Tongue (tissue), 2 donors: ENCODE results near the gene TMPRSS3. TPM values are rescaled to one million over a fixed set of nuclear protein-coding genes. Genes with fewer than 3 reads are reported as not detected.

Experiments
- DNase-seq: peaks from one replicate; pipeline ENCODE4 v3.0.0-alpha.2; 2015
- total RNA-seq: library from RNA; depleted of rRNA; stranded (reverse); fragments of >200 nt; gene quantifications from one replicate; pipeline ENCODE4 v1.2.3, GENCODE V29; 2014

The TMPRSS3 gene
- total RNA-seq, 1 donor from 2014 or later, result 0.21 TPM

- no peak for DNase-seq
These were observed 24.8 kb downstream of the TMPRSS3 start for GRCh38 chr21:42370894-42371654.

DNA sequence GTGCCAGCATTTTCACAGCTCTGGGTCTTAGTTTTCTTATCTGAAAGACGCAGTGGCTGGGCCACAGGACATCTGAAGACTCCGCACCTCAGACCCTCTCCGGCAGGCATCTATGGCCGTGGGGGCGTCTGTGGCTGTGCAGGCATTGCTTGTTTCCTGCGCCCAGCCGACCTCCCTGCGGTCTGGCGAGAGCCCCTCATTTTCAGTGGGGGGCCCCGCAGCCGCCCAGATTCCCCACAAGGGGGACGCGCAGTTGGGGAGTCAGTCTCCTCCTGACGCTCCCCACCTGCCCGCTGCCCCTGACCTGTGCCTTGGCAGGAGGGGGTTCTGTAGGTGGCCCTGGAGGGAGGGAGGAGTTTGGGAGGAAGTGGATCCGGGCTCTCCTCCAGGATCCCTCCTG is 26.0 kb downstream of the TMPRSS3 start:
- DNase-seq, result no peak

GRCh38 chr21:42367367-42368165 is 28.3 kb downstream of the TMPRSS3 start:
- no peak for DNase-seq

GRCh38 chr21:42366292-42367010 is 29.4 kb downstream of the TMPRSS3 start, which contains the start of gene TFF1:
Gene TFF1, minus strand, starts transcription at chr21:42366535. Its CDS starts 40 bp downstream, at chr21:42366495.
- DNase-seq, result no peak

- DNase-seq, result no peak
These were observed 30.1 kb downstream of the TMPRSS3 start for GRCh38 chr21:42365770-42366169.

- DNase-seq, result no peak
These were observed 31.5 kb downstream of the TMPRSS3 start for GRCh38 chr21:42364304-42364865.

- DNase-seq, result no peak
These were observed 32.5 kb downstream of the TMPRSS3 start for GRCh38 chr21:42363312-42363711.

DNA sequence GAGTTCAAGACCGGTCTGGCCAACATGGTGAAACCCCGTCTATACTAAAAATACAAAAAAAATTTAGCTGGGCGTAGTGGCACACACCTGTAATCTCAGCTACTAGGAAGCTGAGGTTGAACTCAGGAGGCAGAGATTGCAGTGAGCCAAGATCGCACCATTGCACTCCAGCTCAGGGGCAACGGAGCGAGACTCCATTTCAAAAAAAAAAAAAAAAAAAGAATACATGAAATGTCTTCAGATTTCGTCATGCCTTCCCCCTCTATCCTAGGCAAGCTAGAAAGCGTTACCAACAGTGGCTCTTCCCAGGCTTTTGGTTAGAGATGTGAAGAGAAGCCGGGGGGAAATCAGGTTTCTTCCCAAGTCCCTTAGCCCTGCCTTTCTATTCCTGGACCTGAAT is 33.2 kb downstream of the TMPRSS3 start:
- DNase-seq, result no peak

DNA sequence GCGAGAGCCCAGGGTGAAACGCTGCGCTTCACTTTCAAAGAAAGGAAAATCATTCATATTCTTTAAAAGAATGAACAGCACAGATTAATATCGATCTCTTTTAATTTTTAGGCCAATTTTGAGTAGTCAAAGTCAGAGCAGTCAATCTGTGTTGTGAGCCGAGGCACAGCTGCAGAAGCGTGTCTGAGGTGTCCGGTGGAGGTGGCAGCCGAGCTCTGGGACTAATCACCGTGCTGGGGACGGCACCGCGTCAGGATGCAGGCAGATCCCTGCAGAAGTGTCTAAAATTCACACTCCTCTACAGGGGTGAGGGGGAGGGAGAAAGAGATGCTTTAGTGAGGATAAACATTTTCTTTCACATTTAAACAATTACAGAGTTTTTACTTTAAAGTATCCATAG is 33.7 kb downstream of the TMPRSS3 start:
- no peak for DNase-seq

GRCh38 chr21:42361286-42361685 is 34.6 kb downstream of the TMPRSS3 start:
- no peak for DNase-seq

DNA sequence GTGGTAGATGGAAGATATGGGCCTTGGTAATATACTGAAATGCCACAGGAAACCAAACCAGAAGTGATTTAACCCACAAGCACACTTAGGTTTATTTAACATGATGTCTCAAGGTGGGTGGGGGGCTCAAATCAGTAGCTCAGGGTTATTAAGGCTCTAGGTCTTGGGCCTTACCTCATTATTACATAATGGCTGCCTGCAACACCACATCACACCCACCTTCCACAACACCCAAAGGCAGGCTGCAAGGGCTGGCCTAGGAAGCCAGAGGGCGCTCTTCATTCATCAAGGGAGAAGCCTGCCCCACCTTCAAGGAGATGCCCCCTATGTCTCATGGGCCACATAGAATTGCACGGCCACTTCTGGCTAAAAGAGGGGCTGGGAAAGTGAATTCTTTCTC is 35.5 kb downstream of the TMPRSS3 start:
- DNase-seq, result no peak

GRCh38 chr21:42358937-42359336 is 36.9 kb downstream of the TMPRSS3 start:
- DNase-seq, result no peak

DNA sequence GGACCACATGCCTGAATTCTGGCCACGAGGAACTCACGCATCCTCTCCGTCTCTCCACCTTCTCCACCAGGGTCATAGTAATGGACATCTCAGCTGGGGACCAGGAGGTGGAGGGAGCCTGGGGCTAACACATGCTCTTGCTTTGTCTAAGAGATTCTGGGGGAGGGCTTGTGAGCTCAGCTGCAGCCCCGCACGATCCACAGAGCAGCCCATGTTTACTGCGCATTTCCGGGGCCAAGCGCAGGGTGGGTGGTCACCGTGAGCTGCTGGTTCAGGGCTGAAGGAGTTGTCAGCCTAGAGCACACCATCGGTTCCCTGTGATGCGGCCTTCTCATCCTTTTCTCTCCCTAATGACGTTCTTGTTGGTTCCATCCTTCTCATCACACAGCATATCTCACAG is 37.6 kb downstream of the TMPRSS3 start:
- DNase-seq, result no peak

GRCh38 chr21:42357307-42357706 is 38.5 kb downstream of the TMPRSS3 start:
- no peak for DNase-seq

- DNase-seq, result no peak
These were observed 39.2 kb downstream of the TMPRSS3 start for GRCh38 chr21:42356650-42357049.

DNA sequence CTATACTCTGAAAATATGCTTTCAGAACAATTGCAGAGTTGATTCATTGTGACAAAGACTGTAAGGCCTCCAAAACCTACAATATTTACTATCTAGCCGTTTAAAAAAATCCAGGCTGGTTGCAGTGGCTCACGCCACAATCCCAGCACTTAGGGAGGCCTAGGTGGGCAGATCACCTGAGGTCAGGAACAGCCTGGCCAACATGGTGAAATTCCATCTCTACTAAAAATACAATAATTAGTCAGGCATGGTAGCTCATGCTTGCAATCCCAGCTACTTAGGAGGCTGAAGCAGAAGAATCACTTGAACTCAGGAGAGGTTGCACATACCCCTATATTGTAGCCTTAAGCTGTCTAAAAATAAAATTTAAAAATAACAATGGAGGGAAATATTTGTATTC is 39.8 kb downstream of the TMPRSS3 start:
- DNase-seq, result no peak

GRCh38 chr21:42353623-42354022 is 42.2 kb downstream of the TMPRSS3 start:
- DNase-seq, result no peak

GRCh38 chr21:42352441-42353095 is 43.3 kb downstream of the TMPRSS3 start:
- DNase-seq, result no peak

GRCh38 chr21:42351626-42352440 is 44.0 kb downstream of the TMPRSS3 start:
- DNase-seq, result no peak

- DNase-seq, result no peak
These were observed 44.9 kb downstream of the TMPRSS3 start, which contains the start of gene TFF2 for GRCh38 chr21:42350927-42351426. Gene TFF2, minus strand, starts transcription at chr21:42350994. Its CDS starts 37 bp downstream, at chr21:42350957.
